Tibial nerve (tissue), 4 donors: ENCODE measurements around the gene NELFB. TPM values are rescaled to one million over a fixed set of nuclear protein-coding genes. Genes with fewer than 3 reads are reported as not detected.
A peak's percentile ranks its signal among the peaks of the same experiment; 100 is the strongest.

ENCODE experiments used
- DNase-seq, 2 donors: peaks; one replicate each; pipeline ENCODE4 v3.0.0-alpha.2; 2019; ENCODE audit warnings: low spot score in 2 of 2
- H3K27ac ChIP-seq, 4 donors: fragments of 200-600 bp; sonication (generic) in 3 of 4; one replicate each; pipeline ENCODE4 v1.5.1; 2017 to 2019; ENCODE audit warnings: mild to moderate bottlenecking in 1 of 4
- H3K27me3 ChIP-seq, 2 donors: fragments of 200-600 bp; sonication (generic) in 1 of 2; one replicate each; pipeline versions ENCODE4 v1.5.1 to v1.6.0; 2017 to 2019
- H3K36me3 ChIP-seq, 3 donors: fragments of 200-600 bp; sonication (generic); one replicate each; pipeline ENCODE4 v1.5.1; 2018 to 2019
- H3K4me1 ChIP-seq, 4 donors: fragments of 200-600 bp; sonication (generic) in 3 of 4; one replicate each; pipeline ENCODE4 v1.5.1; 2017 to 2019
- H3K4me3 ChIP-seq, 4 donors: fragments of 200-600 bp; sonication (generic) in 3 of 4; one replicate each; pipeline ENCODE4 v1.5.1; 2017 to 2019; ENCODE audit warnings: mild to moderate bottlenecking in 1 of 4, moderate library complexity in 1 of 4
- H3K9me3 ChIP-seq, 4 donors: fragments of 200-600 bp; sonication (generic) in 3 of 4; one replicate each; pipeline ENCODE4 v1.5.1; 2017 to 2019
- CTCF ChIP-seq, 5 experiments: fragments of 200-600 bp in 3 of 5; fragments of 450-650 bp in 2 of 5; sonication (generic) in 3 of 5; IDR thresholded peaks; one replicate each; pipeline ENCODE4 v1.5.1; 2016 to 2019; ENCODE audit warnings: antibody characterized with exemption in 5 of 5, mild to moderate bottlenecking in 3 of 5, moderate library complexity in 2 of 5
- EP300 ChIP-seq, 2 donors: sonication (generic); formaldehyde crosslinking; IDR thresholded peaks; one replicate each; pipeline ENCODE4 v1.6.1; 2017; ENCODE audit warnings: antibody characterized with exemption in 2 of 2, mild to moderate bottlenecking in 1 of 2
- POLR2A ChIP-seq, 2 donors: fragments of 450-650 bp; IDR thresholded peaks; one replicate each; pipeline ENCODE4 v1.6.1; 2017; ENCODE audit warnings: antibody characterized with exemption in 2 of 2, mild to moderate bottlenecking in 2 of 2, moderate library complexity in 2 of 2
- WGBS, 2 donors: methylation state at CpG; one replicate each; pipeline ENCODE4 v1.1.5; 2018; 5-methylcytosine and 5-hydroxymethylcytosine counted together
- total RNA-seq, 4 donors: library from RNA; depleted of rRNA; stranded (reverse); fragments of >200 nt; gene quantifications; one replicate each; pipeline ENCODE4 v1.1.0, GENCODE V29; 2016

Gene NELFB
- total RNA-seq, 4 donors from 2014 or later, result 29.7 to 52.0 (median 38.7) TPM

GRCh38 chr9:137299203-137299565 lies 44.1 kb downstream of the NELFB start:
- H3K9me3 ChIP-seq, result peaks cover 0 to 5% (median 0%) of the 10 kb centered on the region in 4 donors
- H3K27me3 ChIP-seq, result peaks cover 0 to 83% of the 10 kb centered on the region in 2 donors
- peak overlapping the region in 2 of 4 donors; percentile 9 to 54 for H3K4me3 ChIP-seq
- H3K27ac ChIP-seq, result peak overlapping the region in 3 of 4 donors; percentile 62 to 72 (median 71)
- 36 to 41% methylated on average over 10 of the region's 10 CpGs for WGBS, 2 donors
- no peak for DNase-seq
- H3K4me1 ChIP-seq, result peaks cover 0 to 80% (median 22%) of the 10 kb centered on the region in 4 donors
- TF ChIP-seq CTCF (IDR thresholded peaks at IDR 0.05), result no peak
- no peak for TF ChIP-seq EP300 (IDR thresholded peaks at IDR 0.05)
- TF ChIP-seq POLR2A (IDR thresholded peaks at IDR 0.05), result no peak
- H3K36me3 ChIP-seq, result no peaks in the 10 kb centered on the region

- no peaks in the 10 kb centered on the region for H3K9me3 ChIP-seq
- peak overlapping the region in 3 of 4 donors; percentile 17 to 72 (median 36) for H3K27ac ChIP-seq
- DNase-seq, result no peak
- TF ChIP-seq EP300 (IDR thresholded peaks at IDR 0.05) (peak in 1 of 2 donors; percentile 42), POLR2A (IDR thresholded peaks at IDR 0.05) (no peak), CTCF (IDR thresholded peaks at IDR 0.05) (no peak)
- peak overlapping the region in 3 of 4 donors; percentile 34 to 54 (median 47) for H3K4me3 ChIP-seq
- H3K4me1 ChIP-seq, result peaks cover 0 to 85% (median 24%) of the 10 kb centered on the region in 4 donors
- H3K36me3 ChIP-seq, result no peaks in the 10 kb centered on the region
- peaks cover 3 to 83% of the 10 kb centered on the region in 2 donors for H3K27me3 ChIP-seq
- WGBS, 2 donors, result 30 to 36% methylated on average over 16 of the region's 16 CpGs
Measured at GRCh38 chr9:137299938-137300337, 44.8 kb downstream of the NELFB start.

- Histone ChIP-seq H3K4me3 (peak overlapping the region in 3 of 4 donors; percentile 34 to 54 (median 47)), H3K27me3 (peaks cover 3 to 87% of the 10 kb centered on the region in 2 donors), H3K36me3 (no peaks in the 10 kb centered on the region), H3K27ac (peak overlapping the region in 2 of 4 donors; percentile 36 to 72), H3K4me1 (peaks cover 0 to 87% (median 29%) of the 10 kb centered on the region in 4 donors), H3K9me3 (no peaks in the 10 kb centered on the region)
- WGBS, 2 donors, result 6% methylated on average over 25 of the region's 25 CpGs
- DNase-seq, result no peak
- no peak for TF ChIP-seq EP300 (IDR thresholded peaks at IDR 0.05)
- TF ChIP-seq CTCF (IDR thresholded peaks at IDR 0.05), result no peak
- no peak for TF ChIP-seq POLR2A (IDR thresholded peaks at IDR 0.05)
Measured at GRCh38 chr9:137300567-137301080, 45.5 kb downstream of the NELFB start.

GRCh38 chr9:137301081-137301947 lies 46.2 kb downstream of the NELFB start:
- H3K36me3 ChIP-seq, result no peaks in the 10 kb centered on the region
- whole genome bisulfite sequencing, 2 donors, result 1% methylated on average over 24 to 38 of the region's 115 CpGs
- peaks cover 3 to 88% of the 10 kb centered on the region in 2 donors for H3K27me3 ChIP-seq
- H3K27ac ChIP-seq, result peak overlapping the region in 3 of 4 donors; percentile 36 to 72 (median 53)
- peaks cover 0 to 87% (median 34%) of the 10 kb centered on the region in 4 donors for H3K4me1 ChIP-seq
- DNase-seq, result no peak
- TF ChIP-seq EP300 (IDR thresholded peaks at IDR 0.05) (no peak), POLR2A (IDR thresholded peaks at IDR 0.05) (no peak), CTCF (IDR thresholded peaks at IDR 0.05) (peak in 2 of 5 experiments; percentile 9 to 22)
- H3K4me3 ChIP-seq, result peak overlapping the region; percentile 34 to 54 (median 40)
- H3K9me3 ChIP-seq, result no peaks in the 10 kb centered on the region

- DNase-seq, result peak; percentile 68 to 74
- Histone ChIP-seq H3K9me3 (no peaks in the 10 kb centered on the region), H3K27me3 (peaks cover 3 to 88% of the 10 kb centered on the region in 2 donors), H3K36me3 (no peaks in the 10 kb centered on the region), H3K4me1 (peaks cover 0 to 87% (median 41%) of the 10 kb centered on the region in 4 donors), H3K4me3 (peak within 1 kb of the TSS; percentile 34 to 56 (median 40)), H3K27ac (peak within 1 kb of the TSS in 3 of 4 donors; percentile 76 to 86 (median 81))
- TF ChIP-seq EP300 (IDR thresholded peaks at IDR 0.05) (peak in 1 of 2 donors; percentile 41), CTCF (IDR thresholded peaks at IDR 0.05) (no peak), POLR2A (IDR thresholded peaks at IDR 0.05) (peak in 1 of 2 donors; percentile 22)
- WGBS, 2 donors, result 0% methylated on average over 3 to 6 of the region's 60 CpGs
Measured at GRCh38 chr9:137302118-137302448, 47.0 kb downstream of the NELFB start, which contains the start of gene NRARP. TSS of gene NRARP (minus strand) at chr9:137302271. CDS start at chr9:137301928, 343 bp downstream.
